Left forelimb (tissue), 1 donor: ENCODE measurements around the gene FGGY.
"Not testable (repeated sequence)": the region's sequence is repeated elsewhere in the genome, so short reads cannot be mapped to it uniquely, and the experiment has no call there.

Experiments used
- DNase-seq: peaks from one replicate; pipeline ENCODE4 v3.0.0-alpha.2; 2018; ENCODE audit warnings: low spot score

Gene FGGY

GRCh38 chr1:59296358-59297256 is at the start of gene FGGY:
Gene FGGY, plus strand, starts transcription at chr1:59297094. Its CDS starts 24,456 bp downstream, at chr1:59321550.
- DNase-seq, result peak; percentile 96

- DNase-seq, result no peak
Measured at GRCh38 chr1:59248758-59249157, 48.1 kb upstream of the FGGY start.

- DNase-seq, result no peak
Measured at GRCh38 chr1:59249396-59250137, 47.3 kb upstream of the FGGY start.

- not testable (repeated sequence) for DNase-seq
Measured at GRCh38 chr1:59251061-59251460, 45.8 kb upstream of the FGGY start.

DNA sequence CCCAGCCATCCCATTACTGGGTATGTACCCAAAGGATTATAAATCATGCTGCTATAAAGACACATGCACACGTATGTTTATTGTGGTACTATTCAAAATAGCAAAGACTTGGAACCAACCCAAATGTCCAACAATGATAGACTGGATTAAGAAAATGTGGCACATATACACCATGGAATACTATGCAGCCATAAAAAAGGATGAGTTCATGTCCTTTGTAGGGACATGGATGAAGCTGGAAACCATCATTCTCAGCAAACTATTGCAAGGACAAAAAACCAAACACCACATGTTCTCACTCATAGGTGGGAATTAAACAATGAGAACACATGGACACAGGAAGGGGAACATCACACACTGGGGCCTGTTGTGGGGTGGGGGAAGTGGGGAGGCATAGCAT is 40.5 kb upstream of the FGGY start:
- not testable (repeated sequence) for DNase-seq

- DNase-seq, result no peak
Measured at GRCh38 chr1:59258412-59259032, 38.4 kb upstream of the FGGY start.

GRCh38 chr1:59261537-59261936 is 35.4 kb upstream of the FGGY start:
- no peak for DNase-seq

GRCh38 chr1:59262631-59263030 is 34.3 kb upstream of the FGGY start:
- no peak for DNase-seq

DNA sequence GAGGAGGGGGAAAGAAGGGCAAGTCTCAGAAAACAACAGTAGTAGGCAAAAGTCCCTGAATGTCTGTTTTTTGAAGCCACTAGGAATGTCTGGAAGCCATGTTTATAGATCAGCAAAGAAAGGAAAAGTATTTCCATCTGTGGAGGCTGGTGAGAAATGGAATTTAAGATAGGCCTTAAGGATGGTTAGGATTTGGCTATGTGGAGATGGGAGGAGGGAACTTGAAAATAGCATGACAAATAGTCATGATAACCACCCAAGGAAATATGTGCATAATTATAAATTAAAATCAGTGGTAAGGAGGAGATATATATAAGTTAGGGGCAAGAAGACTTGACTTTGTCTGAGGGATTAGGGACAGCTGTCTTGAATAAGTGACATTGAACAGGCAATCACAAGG is 33.8 kb upstream of the FGGY start:
- DNase-seq, result no peak

- no peak for DNase-seq
Measured at GRCh38 chr1:59265622-59266021, 31.3 kb upstream of the FGGY start.

DNA sequence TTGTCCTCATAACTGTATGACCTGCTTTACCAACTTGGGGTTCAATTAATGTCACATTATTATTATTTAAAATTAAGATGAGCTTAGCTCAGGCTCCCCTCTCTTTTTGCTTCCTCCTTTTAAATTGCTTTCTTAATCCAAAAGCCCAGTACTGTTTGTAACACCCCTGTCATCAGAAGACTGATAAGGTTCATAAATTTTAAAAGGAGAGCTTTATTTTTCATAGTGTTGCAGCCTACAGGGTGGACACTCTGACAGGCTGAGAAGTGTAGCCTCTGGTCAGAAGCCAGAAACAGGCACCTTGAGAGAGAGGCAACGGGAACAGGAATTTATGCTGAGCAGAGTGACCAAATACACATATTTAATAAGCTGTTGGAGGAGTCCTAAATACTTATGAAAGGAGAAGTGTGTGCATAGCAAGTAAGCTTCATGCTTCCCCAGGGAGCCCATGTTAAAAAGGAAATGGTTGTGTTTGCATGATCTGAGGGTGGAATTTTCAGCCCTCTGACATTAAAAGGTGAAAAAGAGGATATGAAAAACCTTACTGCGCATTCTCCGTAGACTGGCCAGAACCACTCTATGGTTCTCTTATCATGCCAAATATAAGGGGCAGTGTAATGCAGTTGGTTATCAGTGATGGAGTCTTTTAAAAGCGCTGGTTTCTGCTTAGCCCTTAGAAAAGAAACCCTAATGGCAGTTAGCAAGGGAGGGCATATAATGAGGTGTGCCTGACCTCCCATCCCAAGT is 30.5 kb upstream of the FGGY start:
- no peak for DNase-seq

DNA sequence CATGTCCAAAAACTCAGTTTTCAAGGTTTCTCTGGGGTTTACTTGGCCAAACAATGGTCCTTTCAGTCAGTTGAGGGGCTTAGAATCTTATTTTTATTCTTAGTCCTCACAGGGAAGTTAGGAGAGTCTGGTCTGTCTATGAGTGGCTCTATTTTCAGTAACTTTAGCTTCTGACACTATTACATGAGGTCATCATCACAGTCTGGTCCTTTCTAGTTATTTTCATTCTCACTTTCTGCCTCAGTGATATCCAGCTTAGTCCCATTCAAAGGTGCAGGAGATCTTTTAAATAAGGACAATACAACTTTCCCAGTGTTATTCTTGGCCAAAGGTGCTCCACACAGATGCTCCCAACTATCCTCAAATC is 30.0 kb upstream of the FGGY start:
- DNase-seq, result no peak

GRCh38 chr1:59268406-59268805 is 28.5 kb upstream of the FGGY start:
- no peak for DNase-seq

GRCh38 chr1:59271561-59272260 is 25.2 kb upstream of the FGGY start:
- DNase-seq, result no peak

DNA sequence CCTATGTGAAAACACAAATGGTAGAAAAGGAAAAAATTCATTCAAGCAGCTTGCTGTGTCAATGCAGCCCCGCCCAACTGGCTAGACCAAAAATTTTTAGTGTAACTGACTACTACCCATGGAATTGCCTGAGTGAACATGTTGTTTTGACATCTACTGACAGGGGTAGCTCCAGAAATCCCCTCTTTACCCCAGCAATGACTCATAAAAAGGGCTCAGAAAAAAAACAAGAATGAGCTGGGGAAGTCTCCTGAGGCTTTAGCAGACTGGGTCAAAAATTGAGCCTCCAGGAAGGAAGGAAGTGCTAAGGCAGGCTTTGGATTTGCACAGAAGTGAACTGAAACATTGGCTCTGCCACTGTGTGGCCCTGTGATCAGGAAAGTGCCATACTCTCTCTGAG is 24.4 kb upstream of the FGGY start:
- no peak for DNase-seq

DNA sequence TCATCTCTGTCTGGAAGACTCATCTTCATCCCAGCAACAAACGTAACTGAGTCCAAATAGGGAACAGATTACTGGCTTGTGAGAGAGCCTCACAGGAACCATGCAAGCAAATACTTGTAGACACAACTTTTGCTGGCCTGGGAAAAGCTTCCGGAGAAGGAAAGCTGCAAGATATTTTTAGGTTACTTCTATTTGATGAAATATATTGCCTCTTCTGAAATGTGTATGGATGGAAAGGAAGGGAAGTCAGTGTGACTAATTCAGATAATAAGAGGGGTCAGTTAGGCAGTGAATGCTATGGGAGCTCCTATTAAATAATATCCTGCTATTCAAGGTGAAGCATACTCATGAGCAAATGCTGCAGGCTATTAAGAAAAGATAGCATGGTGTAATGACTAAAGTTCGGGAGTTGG is 20.4 kb upstream of the FGGY start:
- DNase-seq, result no peak

DNA sequence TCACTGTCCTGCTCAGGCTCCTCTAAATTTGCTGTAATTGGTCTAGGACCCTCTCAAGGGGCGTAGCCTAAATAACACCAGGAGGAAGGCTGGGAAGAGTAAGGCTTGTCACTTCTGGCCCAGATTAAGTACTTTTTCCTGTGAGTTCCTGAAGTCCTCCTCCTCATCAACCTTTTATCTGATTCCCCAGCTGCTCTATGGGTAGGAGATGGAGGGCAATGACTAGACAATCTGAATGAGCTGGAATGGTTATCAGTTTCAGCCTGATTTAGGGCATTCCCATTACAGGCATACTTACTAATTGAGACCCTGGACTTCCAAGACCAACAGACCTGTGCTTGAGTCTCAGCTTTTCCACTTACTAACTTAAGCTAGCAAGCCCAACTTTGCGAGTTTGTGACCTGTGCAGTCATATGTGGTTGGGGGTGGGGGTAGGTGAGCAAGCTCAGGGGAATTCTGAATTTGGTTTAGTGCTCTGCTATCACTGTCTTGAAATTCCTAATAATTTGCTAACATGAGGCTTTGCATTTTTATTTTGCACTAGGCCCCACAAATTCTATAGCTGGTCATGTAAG is 18.0 kb upstream of the FGGY start:
- DNase-seq, result no peak

DNA sequence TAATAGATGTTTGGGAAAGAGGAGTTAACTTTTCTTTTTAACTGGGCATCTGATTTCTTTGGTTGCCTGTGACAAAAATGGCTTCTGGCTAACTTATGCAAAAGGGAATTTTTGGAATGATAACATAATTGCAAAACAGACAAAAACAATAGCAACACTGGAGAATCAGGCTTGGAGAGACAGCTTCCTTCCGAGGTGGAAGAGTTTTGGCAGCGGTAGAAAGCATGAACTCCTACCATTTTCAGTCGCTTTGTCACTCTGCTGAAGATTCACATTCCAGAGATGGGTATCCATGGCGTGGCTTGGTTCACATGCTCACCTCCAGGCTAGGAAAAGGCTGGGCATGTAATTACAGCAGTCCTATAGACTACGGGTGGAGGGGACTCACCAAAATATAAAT is 17.2 kb upstream of the FGGY start:
- DNase-seq, result no peak

- no peak for DNase-seq
Measured at GRCh38 chr1:59282951-59283350, 13.9 kb upstream of the FGGY start.

DNA sequence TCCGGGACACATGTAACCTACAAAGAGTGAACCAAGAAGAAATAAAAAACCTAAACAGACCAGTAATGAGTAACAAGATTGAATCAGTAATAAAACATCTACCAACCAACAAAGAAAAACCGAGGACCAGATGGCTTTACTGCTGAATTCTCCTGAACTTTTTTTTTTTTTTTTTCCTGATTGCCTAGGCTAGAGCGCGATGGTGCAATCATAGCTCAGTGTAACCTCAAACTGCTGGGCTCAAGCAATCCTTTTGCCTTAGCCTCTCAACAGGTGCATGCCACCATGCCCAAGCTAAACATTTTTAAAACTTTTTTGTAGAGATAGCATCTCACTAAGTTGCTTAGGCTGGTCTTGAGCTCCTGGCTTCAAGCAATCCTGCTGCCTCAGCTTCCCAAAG is 11.2 kb upstream of the FGGY start:
- DNase-seq, result no peak

GRCh38 chr1:59288046-59288445 is 8.8 kb upstream of the FGGY start:
- DNase-seq, result no peak
